ENCODE measurements around the gene KIF19.

The KIF19 gene

DNA sequence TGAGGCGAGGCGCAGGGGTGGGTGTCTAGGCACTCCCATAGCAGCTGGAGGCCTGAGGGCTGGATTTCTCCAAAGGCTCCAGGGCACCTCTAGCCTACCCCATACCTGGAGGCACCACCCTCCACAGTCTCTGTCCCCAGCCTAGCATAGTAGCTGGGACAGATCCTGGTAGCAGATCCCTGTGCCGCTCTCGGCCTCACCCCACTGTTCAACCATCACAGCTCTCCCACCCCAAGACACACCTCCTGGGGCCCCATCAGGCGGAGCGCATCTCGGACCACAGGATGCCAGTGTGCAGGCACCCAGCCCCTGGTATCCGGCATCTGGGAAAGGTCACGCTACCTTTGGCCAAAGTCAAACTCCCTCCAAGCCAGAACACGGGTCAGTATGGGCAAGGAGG lies 28.5 kb downstream of the KIF19 start:
- no peaks in the 10 kb centered on the region for H3K27me3 ChIP-seq (ENCODE audit: insufficient read depth, low read depth, severe bottlenecking)
- no peak for DNase-seq
- peak overlapping the region; percentile 16 for H3K4me3 ChIP-seq (ENCODE audit: low read depth, low read length)
- H3K9me3 ChIP-seq (ENCODE audit: severe bottlenecking): no peaks in the 10 kb centered on the region
- peak overlapping the region; percentile 92 for H3K27ac ChIP-seq
- no peak for TF ChIP-seq CTCF (IDR thresholded peaks at IDR 0.05; ENCODE audit: low read depth, low read length)
- H3K36me3 ChIP-seq: no peaks in the 10 kb centered on the region

GRCh38 chr17:74355065-74355464 lies 29.0 kb downstream of the KIF19 start:
- DNase-seq: no peak
- Histone ChIP-seq H3K9me3 (ENCODE audit: severe bottlenecking) (no peaks in the 10 kb centered on the region), H3K27me3 (ENCODE audit: insufficient read depth, low read depth, severe bottlenecking) (no peaks in the 10 kb centered on the region), H3K27ac (peak overlapping the region; percentile 92), H3K36me3 (no peaks in the 10 kb centered on the region), H3K4me3 (ENCODE audit: low read depth, low read length) (no peak overlapping the region)
- no peak for TF ChIP-seq CTCF (IDR thresholded peaks at IDR 0.05; ENCODE audit: low read depth, low read length)

DNA sequence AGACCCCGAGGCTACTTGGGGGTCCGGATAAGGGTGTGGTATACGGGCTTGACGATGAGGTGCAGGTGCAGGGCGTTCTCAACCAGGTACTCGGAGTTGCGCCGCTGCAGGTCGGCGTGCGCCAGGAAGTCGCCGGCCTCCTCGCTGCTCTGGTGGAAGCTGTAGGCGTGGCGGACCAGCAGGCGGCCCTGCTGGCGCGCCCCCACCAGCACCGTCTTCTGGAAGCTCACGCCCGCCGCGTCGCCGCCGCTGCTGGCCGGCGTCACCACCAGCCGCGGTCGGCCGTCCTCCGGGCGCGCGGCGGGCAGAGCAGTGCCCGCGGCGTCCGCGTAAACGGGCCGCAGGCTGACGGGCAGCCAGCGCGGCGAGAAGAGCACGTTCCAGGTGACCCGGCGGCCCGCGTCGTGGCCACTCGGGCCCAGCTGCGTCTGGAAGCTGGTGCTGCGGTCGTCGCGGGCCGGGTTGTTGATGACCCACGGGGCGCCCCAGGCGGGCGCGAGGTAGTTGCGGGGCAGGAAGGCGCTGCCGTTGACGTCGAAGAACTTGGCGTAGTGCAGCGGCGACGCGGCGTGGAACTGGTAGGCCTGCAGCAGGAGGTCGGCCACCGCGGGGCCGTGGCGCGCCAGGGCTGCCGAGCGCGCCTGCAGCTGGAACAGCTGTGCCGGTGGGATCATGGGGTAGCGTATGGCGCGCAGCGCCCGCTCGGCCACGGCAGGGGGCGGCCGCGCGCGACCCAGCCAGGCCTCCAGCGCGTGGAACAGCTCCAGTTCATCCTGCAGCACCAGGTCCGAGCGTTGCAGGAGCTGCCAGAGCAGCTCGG lies 30.8 kb downstream of the KIF19 start:
- Histone ChIP-seq H3K27me3 (ENCODE audit: insufficient read depth, low read depth, severe bottlenecking) (no peaks in the 10 kb centered on the region), H3K27ac (no peak overlapping the region), H3K36me3 (no peaks in the 10 kb centered on the region), H3K4me3 (ENCODE audit: low read depth, low read length) (no peak overlapping the region), H3K9me3 (ENCODE audit: severe bottlenecking) (no peaks in the 10 kb centered on the region)
- DNase-seq: no peak
- no peak for TF ChIP-seq CTCF (IDR thresholded peaks at IDR 0.05; ENCODE audit: low read depth, low read length)

DNA sequence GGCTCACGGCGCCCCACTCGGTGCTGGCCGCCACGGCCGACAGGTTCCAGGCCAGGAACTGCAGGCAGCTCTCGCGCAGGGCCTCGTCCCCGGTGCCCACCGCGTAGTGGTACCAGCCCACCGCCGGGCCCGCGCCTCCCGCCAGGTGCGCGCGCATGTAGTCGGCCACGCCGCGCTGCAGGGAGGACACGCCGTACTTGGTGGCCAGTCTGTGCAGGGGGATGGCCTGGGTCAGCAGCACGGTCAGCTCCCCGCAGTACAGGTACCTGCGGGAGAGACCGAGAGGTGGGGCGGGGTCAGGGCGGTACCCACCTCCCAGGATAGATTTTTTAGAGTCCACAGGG lies 31.4 kb downstream of the KIF19 start:
- DNase-seq: no peak
- Histone ChIP-seq H3K36me3 (no peaks in the 10 kb centered on the region), H3K27me3 (ENCODE audit: insufficient read depth, low read depth, severe bottlenecking) (no peaks in the 10 kb centered on the region), H3K9me3 (ENCODE audit: severe bottlenecking) (no peaks in the 10 kb centered on the region), H3K27ac (no peak overlapping the region), H3K4me3 (ENCODE audit: low read depth, low read length) (no peak overlapping the region)
- TF ChIP-seq CTCF (IDR thresholded peaks at IDR 0.05; ENCODE audit: low read depth, low read length): no peak

DNA sequence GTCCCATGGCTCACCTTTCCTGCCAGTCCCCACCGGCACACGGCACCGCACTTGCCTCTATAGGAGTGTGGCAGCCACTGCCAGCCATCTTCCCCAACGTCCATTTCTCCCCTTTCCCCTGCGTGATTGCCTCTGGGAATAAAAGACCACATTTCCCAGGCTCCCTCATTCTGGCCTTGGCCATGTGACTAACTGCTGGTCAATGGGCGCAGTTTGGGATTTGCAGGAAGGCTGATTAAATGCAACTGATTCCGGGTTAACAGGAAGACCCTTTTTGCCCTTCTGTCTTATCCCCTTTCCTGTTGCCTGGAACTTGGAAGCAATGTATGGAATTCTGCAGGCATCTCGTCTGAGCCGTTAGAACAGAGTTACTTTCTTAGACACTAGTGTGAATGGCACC lies 32.7 kb downstream of the KIF19 start:
- Histone ChIP-seq H3K4me3 (ENCODE audit: low read depth, low read length) (no peak overlapping the region), H3K27me3 (ENCODE audit: insufficient read depth, low read depth, severe bottlenecking) (no peaks in the 10 kb centered on the region), H3K9me3 (ENCODE audit: severe bottlenecking) (no peaks in the 10 kb centered on the region), H3K27ac (no peak overlapping the region), H3K36me3 (no peaks in the 10 kb centered on the region)
- no peak for DNase-seq
- no peak for TF ChIP-seq CTCF (IDR thresholded peaks at IDR 0.05; ENCODE audit: low read depth, low read length)

- Histone ChIP-seq H3K4me3 (ENCODE audit: low read depth, low read length) (no peak overlapping the region), H3K27me3 (ENCODE audit: insufficient read depth, low read depth, severe bottlenecking) (no peaks in the 10 kb centered on the region), H3K9me3 (ENCODE audit: severe bottlenecking) (no peaks in the 10 kb centered on the region), H3K36me3 (no peaks in the 10 kb centered on the region), H3K27ac (no peak overlapping the region)
- DNase-seq: no peak
- no peak for TF ChIP-seq CTCF (IDR thresholded peaks at IDR 0.05; ENCODE audit: low read depth, low read length)
Observed at GRCh38 chr17:74359916-74360315, 33.9 kb downstream of the KIF19 start.
